Activated T-helper 2 cell treated with anti-CD3 and anti-CD28 coated beads, Interferon-gamma antibody, Interleukin-2, Interleukin-4, amounts not matched to agents 10 μg/mL and 5 μg/mL and 100 μg/mL, durations not matched to agents 14 hours and 24 hours and 36 hours (primary cell): ENCODE data around the gene TBX5. TPM values are rescaled to one million over a fixed set of nuclear protein-coding genes. Genes with fewer than 3 reads are reported as not detected.

Source experiments
- DNase-seq: peaks from one replicate; pipeline ENCODE4 v3.0.0; 2021; ENCODE audit warnings: low spot score
- H3K27ac Mint-ChIP-seq: one replicate; pipeline ENCODE4 v1.8.0; 2021; ENCODE audit warnings: mixed read lengths
- H3K27me3 Mint-ChIP-seq: one replicate; pipeline ENCODE4 v1.8.0; 2021; ENCODE audit warnings: low read depth, mixed read lengths
- H3K36me3 Mint-ChIP-seq: one replicate; pipeline ENCODE4 v1.8.0; 2021; ENCODE audit warnings: low read depth, mixed read lengths
- H3K4me1 Mint-ChIP-seq: one replicate; pipeline ENCODE4 v1.8.0; 2021; ENCODE audit warnings: low read depth, mixed read lengths
- H3K4me3 Mint-ChIP-seq: one replicate; pipeline ENCODE4 v1.8.0; 2021; ENCODE audit warnings: low read depth, mild to moderate bottlenecking, moderate library complexity, mixed read lengths
- H3K9me3 Mint-ChIP-seq: one replicate; pipeline ENCODE4 v1.8.0; 2021; ENCODE audit warnings: mixed read lengths
- intact Hi-C: fragments of 100-400 bp; cut with micrococcal nuclease; formaldehyde crosslinking; loops from one replicate; pipeline ENCODE4 v1.15.1; 2023
- total RNA-seq: library from RNA; stranded (reverse); gene quantifications from 2 replicates; pipeline ENCODE4 v1.2.3, GENCODE V29; 2022

The TBX5 gene
- total RNA-seq, 1 donor from 2014 or later: not detected

DNA sequence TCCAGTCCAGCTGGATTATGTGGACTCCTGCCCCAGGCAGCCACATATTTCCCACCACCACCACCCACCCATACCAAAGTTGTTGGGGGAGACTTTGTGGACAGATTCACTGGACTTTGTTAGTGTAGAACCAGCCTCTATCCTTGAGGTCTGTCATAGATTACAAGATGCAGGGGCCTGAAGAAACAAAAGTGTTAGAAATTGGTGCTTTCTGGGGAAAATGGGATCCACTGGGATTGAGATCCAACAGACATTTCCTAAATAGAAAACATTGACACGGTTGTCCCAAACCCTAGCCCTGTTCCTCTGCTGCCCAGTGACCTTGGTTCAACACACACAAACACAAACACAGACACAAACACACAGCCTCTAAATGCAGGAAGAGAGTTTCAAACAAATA lies 36.6 kb upstream of the TBX5 start:
- intact Hi-C loops: loop anchor here (5.0 kb wide), 2 partner anchors 225 to 255 kb away; no protein-coding TSS in a partner anchor
- Mint-ChIP-seq H3K9me3 (no peaks in the 10 kb centered on the region), H3K36me3 (no peaks in the 10 kb centered on the region), H3K27me3 (peaks cover 89% of the 10 kb centered on the region), H3K4me1 (no peaks in the 10 kb centered on the region), H3K4me3 (no peak overlapping the region), H3K27ac (no peak overlapping the region)
- DNase-seq: no peak

DNA sequence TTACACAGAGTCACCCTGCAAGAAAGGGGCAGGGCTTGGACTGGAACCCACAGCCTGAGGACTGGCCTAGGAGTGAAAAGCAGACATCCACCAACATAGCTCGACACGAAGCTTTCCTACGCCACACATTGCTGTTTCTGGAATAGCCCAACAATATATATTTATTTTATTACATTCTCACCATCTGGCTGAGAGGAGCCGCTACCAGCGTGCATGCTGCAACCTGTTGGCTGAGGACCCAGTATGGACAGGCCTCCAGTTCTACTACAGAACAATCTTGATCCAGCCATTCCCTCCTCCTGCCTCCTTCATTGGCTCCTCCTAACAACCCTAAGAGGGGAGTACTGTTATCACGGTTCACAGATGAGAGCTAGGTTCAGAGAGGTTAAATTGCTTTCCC lies 35.6 kb upstream of the TBX5 start:
- H3K27me3 Mint-ChIP-seq: peaks cover 87% of the 10 kb centered on the region
- no peaks in the 10 kb centered on the region for H3K4me1 Mint-ChIP-seq
- intact Hi-C loops: loop anchor here (5.0 kb wide), 2 partner anchors 226 to 256 kb away; no protein-coding TSS in a partner anchor
- DNase-seq: no peak
- no peaks in the 10 kb centered on the region for H3K36me3 Mint-ChIP-seq
- H3K4me3 Mint-ChIP-seq: no peak overlapping the region
- H3K27ac Mint-ChIP-seq: no peak overlapping the region
- H3K9me3 Mint-ChIP-seq: no peaks in the 10 kb centered on the region

DNA sequence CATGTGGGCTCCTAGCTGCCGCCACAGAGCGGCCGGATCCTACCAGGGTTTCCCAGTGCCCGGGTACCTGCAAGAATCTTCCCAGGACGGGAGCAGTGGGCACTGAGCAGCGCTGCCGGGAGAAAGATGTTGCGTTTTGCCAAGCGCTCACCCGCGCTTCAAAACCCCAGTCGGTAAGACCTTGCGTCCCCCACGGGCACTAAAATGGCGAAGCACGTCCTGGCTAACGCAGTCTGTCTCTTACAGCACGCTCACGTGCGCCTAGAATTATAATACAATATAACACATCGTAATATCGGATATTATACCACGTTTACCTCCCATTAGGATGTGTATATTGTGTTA lies 35.1 kb upstream of the TBX5 start:
- no peak overlapping the region for H3K4me3 Mint-ChIP-seq
- intact Hi-C loops: loop anchor here (5.0 kb wide), 2 partner anchors 226 to 256 kb away; no protein-coding TSS in a partner anchor
- no peak overlapping the region for H3K27ac Mint-ChIP-seq

DNA sequence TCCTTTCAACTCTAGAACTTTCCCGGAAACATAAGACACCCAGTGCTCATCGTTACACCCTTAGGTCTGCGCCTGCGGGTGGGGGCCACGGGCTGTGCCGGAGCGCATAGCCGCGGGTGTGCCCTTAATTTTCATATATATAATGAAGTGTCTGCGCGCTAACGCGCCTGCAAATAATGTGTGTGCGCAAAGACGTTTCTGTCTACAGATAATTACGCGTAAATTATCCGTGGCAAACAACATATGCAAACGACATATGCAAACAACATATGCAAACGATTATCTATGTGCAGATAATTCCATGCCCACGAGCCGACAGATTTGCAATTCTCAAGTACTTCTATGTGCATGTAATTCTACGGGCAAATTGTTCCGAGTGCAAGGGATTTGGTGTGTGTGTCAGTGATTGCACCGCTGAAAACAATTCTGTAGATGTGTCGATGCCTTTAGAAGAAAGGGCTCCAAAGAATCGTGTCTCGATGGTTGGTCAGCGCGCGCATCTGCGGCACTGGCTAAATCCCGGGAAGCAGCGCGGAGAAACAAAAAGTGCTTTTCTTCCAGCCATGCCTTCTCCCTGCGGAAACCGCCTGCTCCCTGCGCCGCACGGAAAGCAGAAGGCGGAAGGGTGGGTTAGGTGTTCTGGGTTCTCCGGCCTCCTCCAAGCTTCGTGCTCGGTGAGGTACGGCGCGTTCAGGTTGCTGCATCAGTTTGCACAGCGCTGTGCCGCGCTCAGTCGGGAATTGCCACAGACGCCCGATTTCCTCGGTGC lies 34.5 kb upstream of the TBX5 start:
- no peak for DNase-seq

More for the DNA sequence above, 35.1 kb upstream of the TBX5 start:
- H3K4me1 Mint-ChIP-seq: no peaks in the 10 kb centered on the region
- peaks cover 82% of the 10 kb centered on the region for H3K27me3 Mint-ChIP-seq
- DNase-seq: no peak
- no peaks in the 10 kb centered on the region for H3K36me3 Mint-ChIP-seq
- no peaks in the 10 kb centered on the region for H3K9me3 Mint-ChIP-seq

DNA sequence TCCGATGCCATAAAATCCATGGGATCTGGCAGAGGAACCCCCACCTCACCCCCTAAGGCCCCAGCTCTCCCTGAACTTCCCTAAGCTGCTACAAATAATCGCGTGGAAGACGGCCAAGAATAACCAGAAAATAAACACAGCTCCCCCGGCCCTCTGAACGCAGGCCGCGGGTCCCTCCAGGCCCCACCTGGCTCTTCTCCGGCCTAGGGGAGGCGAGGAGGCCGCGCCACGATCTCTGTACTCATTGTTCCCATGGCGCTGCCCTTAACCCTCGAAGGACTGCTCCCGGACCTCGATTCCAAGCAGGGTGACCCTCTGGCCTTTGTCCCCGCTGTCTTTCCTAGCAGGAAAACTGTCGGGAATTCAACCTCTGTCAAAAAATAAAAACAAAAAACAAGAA lies 33.9 kb upstream of the TBX5 start:
- Mint-ChIP-seq H3K4me3 (no peak overlapping the region), H3K27ac (no peak overlapping the region), H3K36me3 (no peaks in the 10 kb centered on the region), H3K27me3 (peaks cover 72% of the 10 kb centered on the region), H3K4me1 (no peaks in the 10 kb centered on the region), H3K9me3 (no peaks in the 10 kb centered on the region)
- no peak for DNase-seq
- intact Hi-C loops: loop anchor here (5.0 kb wide), 2 partner anchors 227 to 257 kb away; no protein-coding TSS in a partner anchor

More for the DNA sequence above, 34.5 kb upstream of the TBX5 start:
- Mint-ChIP-seq H3K27me3 (peaks cover 78% of the 10 kb centered on the region), H3K27ac (no peak overlapping the region), H3K36me3 (no peaks in the 10 kb centered on the region), H3K4me3 (no peak overlapping the region), H3K9me3 (no peaks in the 10 kb centered on the region), H3K4me1 (no peaks in the 10 kb centered on the region)
- intact Hi-C loops: loop anchor here (5.0 kb wide), 2 partner anchors 227 to 257 kb away; no protein-coding TSS in a partner anchor

DNA sequence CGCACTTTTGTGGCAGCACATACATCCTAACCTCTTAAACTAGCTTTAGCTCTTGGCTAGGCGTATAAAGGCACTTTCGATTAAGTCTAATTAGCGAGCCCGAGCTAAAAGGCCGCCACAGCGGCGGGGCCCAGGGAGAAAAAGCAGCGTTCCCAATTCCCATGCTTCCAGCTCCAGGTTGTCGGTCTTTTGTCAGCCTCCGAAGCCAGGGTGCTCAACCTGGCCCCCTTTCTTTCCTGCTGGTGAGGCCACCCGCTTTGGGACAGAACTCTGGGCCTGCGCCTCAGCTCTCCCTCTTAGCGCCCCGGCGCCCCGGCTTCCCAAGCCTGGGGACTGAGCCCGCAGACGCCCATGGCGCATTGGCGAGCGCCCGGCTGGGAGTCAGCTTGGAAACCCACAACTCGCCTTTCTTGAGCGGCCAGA lies 33.3 kb upstream of the TBX5 start:
- Mint-ChIP-seq H3K27ac (no peak overlapping the region), H3K4me1 (no peaks in the 10 kb centered on the region), H3K9me3 (no peaks in the 10 kb centered on the region), H3K36me3 (no peaks in the 10 kb centered on the region), H3K4me3 (no peak overlapping the region), H3K27me3 (peaks cover 70% of the 10 kb centered on the region)
- intact Hi-C loops: no loop called here
- no peak for DNase-seq

DNA sequence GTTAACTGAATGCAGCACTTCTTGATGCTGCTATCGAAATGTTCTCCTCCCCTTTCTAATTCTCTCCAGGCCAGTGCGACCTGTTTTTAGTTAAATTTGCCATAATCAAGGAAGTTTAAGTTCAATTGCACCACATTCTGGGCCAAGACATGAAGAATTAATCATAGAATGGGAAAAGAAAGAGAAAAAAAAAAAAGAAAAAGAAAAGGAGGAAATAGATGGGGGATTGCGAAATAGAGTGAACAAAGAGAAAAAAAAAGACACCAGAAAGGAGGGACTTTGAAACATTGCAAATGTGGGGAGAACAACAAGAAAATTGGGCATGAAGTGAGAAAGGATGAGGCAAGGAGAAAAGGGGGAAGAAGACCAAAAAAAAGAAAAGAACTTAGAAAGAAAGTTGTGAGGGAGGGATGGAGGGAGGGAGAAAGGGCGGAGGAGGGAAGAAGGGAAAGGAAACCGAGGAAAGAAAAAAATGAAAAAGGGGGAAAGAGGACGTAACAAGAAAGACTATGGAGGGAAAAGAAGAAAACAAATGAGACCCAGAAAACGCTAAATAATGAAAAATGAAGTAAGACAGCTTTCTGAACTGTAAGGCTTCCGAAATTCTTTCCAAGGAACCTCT lies 32.8 kb upstream of the TBX5 start:
- Mint-ChIP-seq H3K27ac (no peak overlapping the region), H3K9me3 (no peaks in the 10 kb centered on the region)
- intact Hi-C loops: no loop called here

DNA sequence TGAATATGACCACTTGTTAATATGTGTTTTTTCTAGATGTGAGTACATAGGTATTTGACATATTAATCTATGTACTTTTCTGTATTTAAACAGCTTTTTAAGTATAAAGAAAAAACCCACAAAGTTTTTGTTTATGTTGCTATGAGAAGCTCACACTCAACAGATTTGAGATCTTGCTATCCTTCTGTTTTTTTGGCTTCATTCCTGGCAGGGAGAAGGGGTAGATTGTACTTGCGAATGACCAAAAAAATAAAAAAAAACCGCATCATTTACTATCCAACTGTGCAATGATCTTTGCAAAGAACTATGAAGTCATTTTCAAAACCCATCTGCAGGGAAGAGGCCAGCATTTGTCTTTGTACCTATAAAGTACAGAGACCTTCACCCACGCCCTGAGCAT lies 28.4 kb upstream of the TBX5 start:
- Mint-ChIP-seq H3K9me3 (no peaks in the 10 kb centered on the region), H3K27me3 (peaks cover 29% of the 10 kb centered on the region), H3K27ac (no peak overlapping the region), H3K4me1 (no peaks in the 10 kb centered on the region), H3K4me3 (no peak overlapping the region), H3K36me3 (no peaks in the 10 kb centered on the region)
- no peak for DNase-seq
- intact Hi-C loops: no loop called here

More for the DNA sequence above, 32.8 kb upstream of the TBX5 start:
- Mint-ChIP-seq H3K4me3 (no peak overlapping the region), H3K4me1 (no peaks in the 10 kb centered on the region), H3K27me3 (peaks cover 67% of the 10 kb centered on the region), H3K36me3 (no peaks in the 10 kb centered on the region)
- DNase-seq: no peak

DNA sequence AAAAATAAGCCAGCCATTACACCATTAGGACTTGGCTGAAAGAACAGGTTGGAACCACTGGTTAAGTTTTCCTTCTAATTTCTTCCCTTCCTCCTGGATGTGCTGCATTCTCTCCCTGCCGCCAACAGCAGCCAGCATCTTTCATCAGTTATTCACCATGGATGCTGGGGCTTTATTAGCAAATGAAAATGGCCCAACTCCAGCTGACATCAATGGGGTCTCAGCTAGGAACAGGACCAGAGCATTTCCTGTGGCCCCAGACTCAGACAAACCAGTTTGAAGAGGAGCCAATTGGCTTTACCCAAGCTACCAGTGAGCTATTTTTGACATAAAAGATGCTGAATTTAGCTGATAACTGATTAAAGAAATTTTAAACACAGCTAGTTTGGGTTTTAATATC lies 26.0 kb upstream of the TBX5 start:
- Mint-ChIP-seq H3K4me3 (no peak overlapping the region), H3K27ac (no peak overlapping the region), H3K4me1 (no peaks in the 10 kb centered on the region), H3K9me3 (no peaks in the 10 kb centered on the region), H3K36me3 (no peaks in the 10 kb centered on the region), H3K27me3 (peaks cover 7% of the 10 kb centered on the region)
- intact Hi-C loops: no loop called here
- DNase-seq: no peak

DNA sequence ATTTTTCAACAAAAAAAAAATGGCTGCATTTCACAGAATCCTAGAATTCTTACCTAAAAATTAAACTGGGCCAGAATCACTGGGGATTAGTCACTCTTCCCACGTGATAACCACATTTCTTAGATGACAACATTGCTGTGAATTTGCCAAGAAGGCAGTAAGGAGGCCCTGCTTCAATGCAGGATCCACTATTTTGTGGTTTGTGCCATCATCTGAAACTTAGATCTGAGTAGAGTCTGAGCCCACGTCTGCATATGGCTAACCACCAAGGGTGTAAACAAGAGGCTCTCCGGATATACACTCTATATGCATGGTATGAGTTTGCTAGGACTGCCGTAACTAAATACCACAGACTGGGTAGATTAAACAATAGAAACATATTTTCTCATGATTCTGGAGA lies 24.4 kb upstream of the TBX5 start:
- no peaks in the 10 kb centered on the region for H3K9me3 Mint-ChIP-seq
- H3K27ac Mint-ChIP-seq: no peak overlapping the region
- H3K27me3 Mint-ChIP-seq: peaks cover 4% of the 10 kb centered on the region
- intact Hi-C loops: no loop called here
- no peak for DNase-seq
- no peaks in the 10 kb centered on the region for H3K36me3 Mint-ChIP-seq
- no peaks in the 10 kb centered on the region for H3K4me1 Mint-ChIP-seq
- no peak overlapping the region for H3K4me3 Mint-ChIP-seq

DNA sequence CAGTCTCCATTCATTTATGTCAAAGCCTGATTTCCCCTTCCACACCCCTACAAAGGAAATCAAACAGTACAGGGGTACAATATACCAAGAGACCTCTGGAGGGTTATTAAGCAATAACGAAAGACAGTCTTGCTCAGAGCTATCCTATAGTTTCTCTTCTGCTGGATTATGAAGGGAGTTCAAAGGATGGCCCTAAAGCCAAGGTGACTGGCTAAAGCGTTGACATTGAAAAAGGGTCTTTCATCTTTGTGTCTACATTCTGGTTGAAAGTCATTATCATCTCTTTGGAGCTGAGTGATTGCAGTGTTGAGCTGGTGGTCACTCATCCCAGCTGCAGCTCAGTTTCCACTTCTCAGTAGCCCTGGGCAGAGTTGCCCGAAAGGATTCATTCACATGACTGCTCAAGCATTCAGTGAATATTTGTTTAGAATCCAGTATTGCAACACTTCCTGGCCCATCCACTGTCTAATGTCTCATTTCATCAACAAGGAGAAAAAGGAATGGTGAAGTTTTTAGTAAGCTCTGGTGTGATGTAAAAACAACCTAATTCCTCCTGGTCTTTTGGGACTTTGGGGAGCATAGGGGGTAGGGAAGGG lies 19.2 kb upstream of the TBX5 start:
- Mint-ChIP-seq H3K9me3 (no peaks in the 10 kb centered on the region), H3K27me3 (no peaks in the 10 kb centered on the region), H3K27ac (no peak overlapping the region), H3K4me3 (no peak overlapping the region), H3K4me1 (no peaks in the 10 kb centered on the region), H3K36me3 (no peaks in the 10 kb centered on the region)
- intact Hi-C loops: no loop called here
- no peak for DNase-seq

DNA sequence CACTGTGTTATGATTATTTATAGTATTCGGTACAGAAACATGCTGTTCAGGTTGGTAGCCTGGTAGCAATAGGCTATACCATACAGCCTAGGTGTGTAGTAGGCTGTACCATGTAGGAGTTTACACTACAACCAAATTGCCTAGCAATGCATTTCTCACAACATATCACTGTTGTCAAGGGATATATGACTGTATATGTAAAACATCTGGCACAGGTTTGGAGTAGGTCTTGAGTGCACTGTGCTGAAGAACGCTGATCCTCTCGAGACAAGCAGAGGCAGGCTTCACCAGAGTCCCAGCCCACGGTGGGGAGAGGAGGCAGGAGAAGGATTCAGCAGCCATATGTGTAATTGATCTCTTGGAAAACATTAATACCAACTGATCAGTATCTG lies 15.0 kb upstream of the TBX5 start:
- Mint-ChIP-seq H3K27ac (no peak overlapping the region), H3K4me1 (no peaks in the 10 kb centered on the region), H3K36me3 (no peaks in the 10 kb centered on the region), H3K9me3 (no peaks in the 10 kb centered on the region), H3K4me3 (no peak overlapping the region), H3K27me3 (peaks cover 10% of the 10 kb centered on the region)
- intact Hi-C loops: no loop called here
- no peak for DNase-seq
